OCI-LY1 (cell line): ENCODE results near the gene LMBRD1.

Source experiments
- CTCF ChIP-seq: fragments of 200-600 bp; sonication (generic), shearing (Covaris generic); IDR thresholded peaks from 2 replicates; pipeline ENCODE4 v1.5.1; 2017; ENCODE audit warnings: mild to moderate bottlenecking, antibody characterized with exemption, low read length, moderate library complexity, mixed read lengths
- EZH2 ChIP-seq: fragments of 200-600 bp; sonication (generic), shearing (Covaris generic); IDR thresholded peaks from 2 replicates; pipeline ENCODE4 v1.8.0; 2017; ENCODE audit warnings: borderline replicate concordance, mixed run types, mild to moderate bottlenecking, antibody characterized with exemption, low read length, moderate library complexity, mixed read lengths

- TF ChIP-seq CTCF = no peak
- no peak for TF ChIP-seq EZH2
Observed at GRCh38 chr6:69841862-69842261, 45.1 kb upstream of the LMBRD1 start.
